Suprapubic skin (tissue), 3 donors: ENCODE data around the gene NEU1.

Experiments used
- POLR2AphosphoS5 ChIP-seq, 3 donors: sonication (generic); formaldehyde crosslinking; IDR thresholded peaks; one replicate each; pipeline ENCODE4 v1.6.1; 2017; ENCODE audit warnings: antibody characterized with exemption in 3 of 3
- TF ChIP-seq, protein P1 (sequence below), 2 donors: fragments of 200-600 bp in 1 of 2; fragments of 450-650 bp in 1 of 2; sonication (generic) in 1 of 2; IDR thresholded peaks; one replicate each; pipeline ENCODE4 v1.5.1; 2016 to 2019; ENCODE audit warnings: antibody characterized with exemption in 2 of 2, mild to moderate bottlenecking in 1 of 2, moderate library complexity in 1 of 2

DNA sequence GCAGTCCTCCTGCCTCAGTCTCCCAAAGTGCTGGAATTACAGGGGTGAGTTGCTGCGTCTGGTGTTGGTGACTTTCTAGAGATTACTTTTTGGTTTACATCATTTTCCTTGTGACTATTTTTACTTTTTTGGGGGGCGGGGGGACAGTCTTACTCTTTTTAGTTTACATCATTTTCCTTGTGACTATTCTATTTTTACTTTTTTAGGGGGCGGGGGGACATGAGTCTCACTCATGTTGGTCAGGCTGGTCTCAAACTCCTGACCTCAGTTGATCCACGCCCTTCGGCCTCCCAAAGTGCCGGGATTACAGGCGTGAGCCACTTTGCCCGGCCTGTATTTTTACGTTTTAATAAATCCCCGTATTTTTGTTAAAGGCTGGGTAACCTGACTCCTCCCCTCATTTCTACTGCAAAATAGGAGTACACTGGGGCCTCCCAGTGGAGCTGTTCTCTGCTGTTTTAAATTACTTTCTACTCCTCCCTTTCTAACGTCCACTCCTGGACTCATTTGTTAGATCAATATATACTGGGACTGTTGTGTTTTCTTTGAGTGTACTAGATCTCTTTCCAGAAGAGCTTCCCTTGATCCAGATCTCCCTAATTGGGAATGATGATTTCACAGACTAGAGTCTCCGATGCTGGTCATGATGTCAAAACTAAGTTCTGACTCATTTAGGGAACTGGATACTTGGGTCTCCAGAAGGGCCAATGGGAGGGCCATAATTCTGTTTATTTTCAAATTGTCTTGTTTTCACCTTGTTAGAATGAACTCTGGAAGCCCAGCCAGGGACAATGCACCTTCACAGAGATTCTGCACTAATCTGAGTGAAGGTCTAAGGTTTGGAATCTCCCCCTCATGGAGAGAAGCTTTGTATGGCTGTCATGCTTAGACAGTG is 25.9 kb downstream of the NEU1 start:
- TF ChIP-seq, protein P1, sequence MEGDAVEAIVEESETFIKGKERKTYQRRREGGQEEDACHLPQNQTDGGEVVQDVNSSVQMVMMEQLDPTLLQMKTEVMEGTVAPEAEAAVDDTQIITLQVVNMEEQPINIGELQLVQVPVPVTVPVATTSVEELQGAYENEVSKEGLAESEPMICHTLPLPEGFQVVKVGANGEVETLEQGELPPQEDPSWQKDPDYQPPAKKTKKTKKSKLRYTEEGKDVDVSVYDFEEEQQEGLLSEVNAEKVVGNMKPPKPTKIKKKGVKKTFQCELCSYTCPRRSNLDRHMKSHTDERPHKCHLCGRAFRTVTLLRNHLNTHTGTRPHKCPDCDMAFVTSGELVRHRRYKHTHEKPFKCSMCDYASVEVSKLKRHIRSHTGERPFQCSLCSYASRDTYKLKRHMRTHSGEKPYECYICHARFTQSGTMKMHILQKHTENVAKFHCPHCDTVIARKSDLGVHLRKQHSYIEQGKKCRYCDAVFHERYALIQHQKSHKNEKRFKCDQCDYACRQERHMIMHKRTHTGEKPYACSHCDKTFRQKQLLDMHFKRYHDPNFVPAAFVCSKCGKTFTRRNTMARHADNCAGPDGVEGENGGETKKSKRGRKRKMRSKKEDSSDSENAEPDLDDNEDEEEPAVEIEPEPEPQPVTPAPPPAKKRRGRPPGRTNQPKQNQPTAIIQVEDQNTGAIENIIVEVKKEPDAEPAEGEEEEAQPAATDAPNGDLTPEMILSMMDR (IDR thresholded peaks at IDR 0.05) = no peak
- no peak for TF ChIP-seq POLR2AphosphoS5 (IDR thresholded peaks at IDR 0.05)
